Esophagus mucosa (tissue), 1 donor: ENCODE data around the gene CLEC16A. TPM values are rescaled to one million over a fixed set of nuclear protein-coding genes. Genes with fewer than 3 reads are reported as not detected.
"Not testable (repeated sequence)": the region's sequence is repeated elsewhere in the genome, so short reads cannot be mapped to it uniquely, and the experiment has no call there.

Source experiments
- ATAC-seq: fragments of 200-7000 bp; cut with Tn5 transposase; one replicate; pipeline ENCODE4 v1.9.1; 2020
- total RNA-seq: library from RNA; stranded (reverse); gene quantifications from one replicate; pipeline ENCODE4 v1.2.4, GENCODE V29; 2023
- donor health status: DM: yes; HTN: yes; CAD: no.

Gene CLEC16A
- total RNA-seq, 1 donor from 2014 or later = 17.7 TPM

- ATAC-seq = not testable (repeated sequence)
Observed at GRCh38 chr16:10966559-10966958, 22.2 kb downstream of the CLEC16A start.

DNA sequence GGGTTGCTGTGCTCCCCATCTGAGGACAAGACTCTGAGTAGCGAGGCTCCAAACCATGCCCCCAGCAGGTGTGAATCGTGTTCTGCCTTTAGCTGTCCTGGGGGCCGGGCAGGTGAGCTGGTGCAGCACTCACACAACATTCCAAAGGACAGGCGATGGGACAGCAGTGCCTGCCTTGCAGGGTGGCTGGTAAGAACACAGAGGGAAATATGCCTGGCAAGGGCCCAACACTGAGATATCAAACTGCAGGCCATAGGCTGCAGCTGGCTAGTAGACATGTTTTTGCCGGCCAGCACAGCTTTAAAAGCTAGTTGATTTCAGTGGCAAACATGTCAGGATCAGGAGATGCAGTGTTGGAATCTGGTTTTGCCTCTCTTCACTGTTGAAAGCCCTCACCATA, 23.6 kb downstream of the CLEC16A start:
- no peak for ATAC-seq

GRCh38 chr16:10968498-10968897, 24.1 kb downstream of the CLEC16A start:
- no peak for ATAC-seq

GRCh38 chr16:10969615-10970014, 25.3 kb downstream of the CLEC16A start:
- no peak for ATAC-seq

GRCh38 chr16:10970065-10970464, 25.7 kb downstream of the CLEC16A start:
- ATAC-seq = no peak

GRCh38 chr16:10971560-10971961, 27.2 kb downstream of the CLEC16A start:
- peak; percentile 45 for ATAC-seq

- ATAC-seq = no peak
Observed at GRCh38 chr16:10972108-10972818, 27.9 kb downstream of the CLEC16A start.

DNA sequence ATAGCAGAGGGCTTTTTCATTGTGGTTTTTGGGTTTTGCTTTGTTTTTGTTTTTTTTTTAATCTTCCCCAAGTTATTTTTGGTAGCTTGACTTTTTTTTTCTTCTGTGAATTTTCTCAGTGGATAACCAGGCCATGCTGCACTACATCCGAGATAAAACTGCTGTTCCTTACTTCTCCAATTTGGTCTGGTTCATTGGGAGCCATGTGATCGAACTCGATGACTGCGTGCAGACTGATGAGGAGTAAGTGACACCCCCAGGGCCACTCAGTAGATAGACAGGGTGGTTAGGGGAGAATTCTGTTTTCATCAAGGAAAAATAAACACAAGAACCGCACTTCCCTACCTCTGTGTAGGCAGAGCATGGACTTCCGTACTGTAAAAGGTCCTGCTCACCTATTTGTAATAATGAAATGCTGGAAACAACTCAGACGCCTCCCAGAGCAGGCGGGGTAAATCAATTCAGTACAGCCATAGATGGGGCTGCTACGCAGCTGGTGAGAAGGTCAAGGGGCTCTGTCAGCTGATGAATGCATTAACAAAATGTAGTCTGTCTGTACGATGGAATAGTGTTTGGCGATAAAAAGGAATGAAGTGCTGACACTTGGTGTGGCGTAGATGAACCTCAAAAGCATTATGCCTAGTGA, 28.6 kb downstream of the CLEC16A start:
- no peak for ATAC-seq

- ATAC-seq = no peak
Observed at GRCh38 chr16:10976634-10977033, 32.3 kb downstream of the CLEC16A start.

DNA sequence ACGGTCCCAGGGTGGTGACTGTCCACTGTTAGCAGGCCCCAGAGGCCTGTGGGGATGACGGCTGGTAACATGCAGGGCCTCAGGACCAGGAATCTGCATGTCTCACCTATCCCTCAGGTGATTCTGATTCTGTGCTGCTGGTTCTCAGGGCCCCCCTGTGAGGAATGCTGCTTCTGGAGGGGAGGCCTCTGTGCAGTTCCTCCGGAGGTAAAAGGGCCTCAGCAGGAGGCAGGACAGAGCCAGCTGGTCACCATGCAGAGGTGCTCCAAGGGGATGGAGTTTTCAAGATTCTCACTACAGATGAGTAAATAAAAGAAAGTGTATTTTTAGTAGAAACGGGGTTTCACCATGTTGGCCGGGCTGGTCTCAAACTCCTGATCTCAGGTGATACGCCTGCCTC, 33.8 kb downstream of the CLEC16A start:
- ATAC-seq = no peak

DNA sequence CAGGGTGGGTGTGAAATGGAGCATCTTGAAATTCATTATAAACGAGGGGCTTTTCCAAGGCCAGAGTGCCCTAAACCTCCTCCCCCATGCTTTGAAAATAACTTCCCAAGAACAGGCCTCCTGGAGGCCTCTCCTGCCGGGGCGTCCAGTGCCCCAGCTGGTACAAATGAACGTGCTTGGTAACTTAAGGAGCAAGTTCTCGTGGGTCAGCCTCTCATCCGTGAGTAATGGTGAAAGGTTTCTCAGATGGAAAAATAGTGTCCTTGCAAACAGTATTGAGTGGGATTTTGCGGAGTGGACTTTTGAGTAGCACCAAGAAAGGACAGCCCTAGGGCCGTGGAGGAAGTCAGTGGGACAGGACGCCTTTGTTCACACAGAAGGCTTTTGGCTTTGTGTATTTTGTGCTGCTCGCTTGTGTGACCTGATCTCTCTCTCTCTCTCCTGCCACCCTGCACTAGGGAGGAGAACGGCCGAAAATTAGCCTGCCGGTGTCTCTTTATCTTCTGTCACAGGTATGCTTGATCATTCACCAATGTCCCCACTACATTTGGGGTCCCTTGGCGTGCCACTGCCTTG, 34.6 kb downstream of the CLEC16A start:
- no peak for ATAC-seq

DNA sequence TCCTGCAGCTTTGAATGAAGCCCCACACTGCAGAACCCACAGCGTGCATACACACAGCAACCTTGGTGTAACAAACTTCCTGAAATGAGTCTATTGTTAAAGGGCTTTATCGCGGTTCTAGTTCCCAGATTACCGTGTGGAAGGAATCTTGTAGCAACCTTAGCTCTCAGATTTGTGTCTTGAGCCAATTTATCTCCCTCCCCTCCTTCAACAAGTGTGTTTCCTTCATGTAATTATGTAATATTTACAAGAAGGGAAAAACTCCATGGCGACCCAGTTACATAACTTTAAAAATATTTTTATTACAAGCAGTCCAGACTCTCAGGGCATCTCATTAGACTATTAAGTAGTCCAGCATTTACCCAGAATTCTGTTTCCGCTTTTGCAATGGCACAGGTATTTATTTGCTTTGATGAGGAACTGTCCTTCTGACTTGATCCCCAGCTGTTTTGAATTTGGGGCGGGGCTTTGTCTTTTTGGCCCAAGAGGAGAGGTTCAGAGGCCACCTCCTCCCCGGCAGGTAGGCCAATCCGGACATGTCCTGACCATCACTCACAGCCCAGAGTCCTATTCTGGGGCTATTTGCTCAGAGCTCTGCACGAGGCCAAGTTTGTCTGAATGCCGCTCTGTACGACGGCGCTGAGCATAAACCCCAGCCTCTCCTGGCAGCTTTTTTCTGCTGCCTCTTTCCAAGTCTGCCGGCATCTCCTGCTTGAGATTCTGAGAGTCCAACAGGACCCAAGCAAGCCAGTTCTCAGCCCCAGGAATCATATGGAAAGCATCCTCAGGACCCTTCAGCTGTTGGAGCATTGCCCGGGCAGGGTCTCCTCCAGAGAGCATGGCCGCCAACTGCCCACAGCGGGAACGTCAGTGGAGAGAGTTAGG, 35.6 kb downstream of the CLEC16A start:
- peak; percentile 68 for ATAC-seq

DNA sequence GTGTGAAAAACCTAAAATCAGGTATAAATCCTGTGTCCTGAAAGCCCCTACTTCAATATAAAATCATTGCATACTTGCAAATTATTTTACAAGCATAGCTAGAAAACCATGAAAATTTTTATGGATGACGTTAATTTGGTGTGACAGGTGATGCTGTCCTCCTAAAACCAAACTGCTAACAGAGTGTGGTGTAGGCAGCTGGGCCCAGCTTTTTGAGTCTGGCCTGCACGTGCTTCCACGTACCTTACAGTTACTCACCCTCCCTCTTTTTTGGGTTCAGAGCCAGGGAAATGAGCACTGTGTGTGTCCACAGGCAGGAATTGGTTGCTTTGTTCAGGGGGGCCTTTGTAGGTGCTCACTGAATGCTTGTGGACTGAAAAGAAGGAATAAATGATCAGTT, 36.4 kb downstream of the CLEC16A start:
- ATAC-seq = no peak

- peak; percentile 85 for ATAC-seq
Observed at GRCh38 chr16:10981697-10982216, 37.4 kb downstream of the CLEC16A start.

GRCh38 chr16:10982465-10983150, 38.2 kb downstream of the CLEC16A start:
- ATAC-seq = no peak

DNA sequence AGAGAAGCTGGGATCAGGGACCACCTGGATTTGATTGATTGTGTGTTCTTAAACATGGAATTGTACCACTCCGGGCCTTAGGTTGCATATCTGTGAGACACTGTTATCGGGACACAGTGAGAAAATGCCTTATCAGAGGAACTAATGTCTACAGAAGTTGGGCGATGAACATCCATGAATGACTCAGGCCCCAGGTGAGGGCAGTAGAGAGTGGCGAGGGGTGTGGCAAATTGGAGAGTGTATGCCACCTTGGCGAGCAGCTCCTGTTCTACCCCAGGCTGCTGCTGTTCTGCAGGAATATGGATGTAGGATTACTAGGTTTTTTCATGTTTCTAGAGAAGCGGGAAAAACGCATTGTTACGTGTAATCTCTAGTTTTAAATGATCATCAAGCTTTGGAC, 38.8 kb downstream of the CLEC16A start:
- no peak for ATAC-seq

DNA sequence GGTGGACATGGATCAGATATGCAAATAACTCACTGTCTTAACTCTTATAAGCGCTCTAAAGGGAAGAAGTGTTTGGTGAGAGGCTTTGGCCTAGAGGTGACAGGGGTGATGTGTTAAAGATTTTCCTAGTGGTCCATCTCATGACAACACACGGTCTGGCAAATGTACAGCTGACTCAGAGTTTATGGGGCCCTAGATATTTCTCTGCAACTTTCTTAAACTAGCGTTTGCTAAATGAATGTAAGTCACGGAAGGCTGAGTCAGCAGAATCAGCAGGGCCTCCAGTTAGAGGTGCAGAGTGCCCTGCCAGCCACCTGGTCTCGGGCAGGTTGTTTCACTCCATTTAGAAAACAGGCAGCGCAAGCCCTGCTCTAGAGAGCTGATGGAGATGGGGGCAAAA, 40.1 kb downstream of the CLEC16A start:
- no peak for ATAC-seq

- ATAC-seq = no peak
Observed at GRCh38 chr16:10987361-10988163, 43.2 kb downstream of the CLEC16A start.

- no peak for ATAC-seq
Observed at GRCh38 chr16:10988164-10988803, 43.9 kb downstream of the CLEC16A start.

DNA sequence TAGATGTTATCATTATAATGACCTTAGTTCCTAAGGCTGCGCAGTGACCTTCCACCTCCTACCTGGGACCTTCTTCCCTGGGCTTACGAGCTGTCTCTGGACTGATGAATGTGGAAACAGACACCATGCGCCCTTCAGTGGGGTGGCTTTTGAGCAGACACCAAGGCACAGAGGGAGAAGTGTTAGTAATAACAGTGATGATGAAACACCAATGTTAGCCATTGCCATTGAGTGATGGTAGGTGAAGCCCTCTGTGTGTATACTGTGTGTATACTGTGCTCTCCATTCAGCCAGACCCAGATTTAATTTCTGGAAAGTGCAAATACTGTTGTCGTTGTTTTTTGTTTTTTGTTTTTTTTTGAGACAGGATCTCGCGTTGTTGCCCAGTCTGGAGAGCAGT, 44.5 kb downstream of the CLEC16A start:
- no peak for ATAC-seq

- ATAC-seq = no peak
Observed at GRCh38 chr16:10989559-10989958, 45.2 kb downstream of the CLEC16A start.
